Psoas muscle (tissue), 8 donors: ENCODE results near the gene HEPN1. TPM values are rescaled to one million over a fixed set of nuclear protein-coding genes. Genes with fewer than 3 reads are reported as not detected.
"Not testable (repeated sequence)": the region's sequence is repeated elsewhere in the genome, so short reads cannot be mapped to it uniquely, and the experiment has no call there.

Experiments
- ATAC-seq, 4 donors: fragments of 200-7000 bp; cut with Tn5 transposase; one replicate each; pipeline ENCODE4 v1.9.1; 2020; ENCODE audit warnings: moderate library complexity in 3 of 4, mild to moderate bottlenecking in 2 of 4
- DNase-seq, 2 donors: peaks; one replicate each; pipeline ENCODE4 v3.0.0-alpha.2; 2020
- H3K27ac ChIP-seq: fragments of 200-600 bp; one replicate; pipeline ENCODE4 v1.8.0; 2022
- H3K27me3 ChIP-seq, 3 donors: fragments of 200-600 bp in 1 of 3; one replicate each; pipeline versions ENCODE4 v1.6.1 to v1.8.0; 2013 to 2022; ENCODE audit warnings: low read length in 2 of 3, mild to moderate bottlenecking in 2 of 3, moderate library complexity in 1 of 3; ENCODE audit not compliant: insufficient read depth in 3 of 3
- H3K36me3 ChIP-seq, 2 donors: fragments of 200-600 bp in 1 of 2; one replicate each; pipeline versions ENCODE4 v1.6.1 to v1.8.0; 2013 to 2022; ENCODE audit warnings: low read depth in 1 of 2, mild to moderate bottlenecking in 1 of 2, moderate library complexity in 1 of 2; ENCODE audit not compliant: insufficient read depth in 1 of 2
- H3K4me1 ChIP-seq: fragments of 200-600 bp; one replicate; pipeline ENCODE4 v1.8.0; 2022
- H3K4me3 ChIP-seq: fragments of 200-600 bp; one replicate; pipeline ENCODE4 v1.8.0; 2022; ENCODE audit warnings: mild to moderate bottlenecking
- H3K9me3 ChIP-seq: fragments of 200-600 bp; one replicate; pipeline ENCODE4 v1.8.0; 2022
- WGBS, 3 donors: extraction: QIAGEN DNeasy Blood & Tissue Kit; methylation state at CpG; one replicate each; pipeline versions ENCODE4 v1.1.6 to v1.1.7; 2013; 5-methylcytosine and 5-hydroxymethylcytosine counted together
- intact Hi-C, 2 donors: fragments of 100-400 bp; cut with DNase I; formaldehyde crosslinking; loops; one replicate each; pipeline versions ENCODE4 v1.11.0 to v1.14.2; 2022
- polyA plus RNA-seq, 3 donors: library from polyadenylated mRNA; stranded (reverse); fragments of 200-250 nt; gene quantifications; one replicate each; pipeline ENCODE4 v1.2.3, GENCODE V29; 2013
- total RNA-seq, 4 donors: library from RNA; stranded (reverse); fragmentation: NEBNext Ultra II Directional in 2 of 4; extraction: Animal tissue kit (Norgen Biotek cat#: 25700) in 2 of 4; gene quantifications; one replicate each; pipeline versions ENCODE4 v1.2.1 to v1.2.4, GENCODE V29; 2021 to 2023
- TF ChIP-seq, protein P1 (sequence below): fragments of 200-600 bp; IDR thresholded peaks from one replicate; pipeline ENCODE4 v1.8.0; 2022; ENCODE audit warnings: antibody characterized with exemption
- donor health status: healthy with polysubstance abuse.
- donor health status: DM: no; HTN: no; CAD: no; lungs with moderate emphysema.
- donor health status: Bipolar disorder and iron deficiency.
- donor health status: healthy.
- donor health status: DM: yes; HTN: yes; CAD: no.
- donor health status: DM: no; HTN: no; CAD: no.
- donor health status: DM: no; HTN: no; CAD: no.
- donor health status: DM: yes; HTN: yes; CAD: no.

HEPN1 gene
- total and polyA plus RNA-seq, 7 donors: 0.01 to 0.04 TPM; not detected in 5

DNA sequence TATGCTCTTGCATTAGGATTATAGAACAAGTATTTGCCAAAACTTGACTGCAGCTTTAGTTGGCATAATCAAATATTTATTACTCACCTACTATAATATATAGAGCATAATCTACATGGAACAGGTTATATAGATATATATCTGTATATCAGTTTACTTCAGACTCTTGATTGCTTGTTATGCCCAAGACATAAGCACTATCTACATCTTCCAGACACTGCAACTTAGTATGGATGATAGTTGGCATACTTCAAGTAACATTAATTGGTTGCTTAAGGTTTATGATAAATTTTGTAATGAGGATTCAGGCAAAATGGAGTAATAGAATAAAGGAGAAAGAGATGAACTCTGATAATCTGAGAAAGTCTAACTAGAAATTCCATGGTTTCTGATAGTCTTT is 36.0 kb downstream of the HEPN1 start:
- peak overlapping the region; percentile 87 for H3K4me3 ChIP-seq

DNA sequence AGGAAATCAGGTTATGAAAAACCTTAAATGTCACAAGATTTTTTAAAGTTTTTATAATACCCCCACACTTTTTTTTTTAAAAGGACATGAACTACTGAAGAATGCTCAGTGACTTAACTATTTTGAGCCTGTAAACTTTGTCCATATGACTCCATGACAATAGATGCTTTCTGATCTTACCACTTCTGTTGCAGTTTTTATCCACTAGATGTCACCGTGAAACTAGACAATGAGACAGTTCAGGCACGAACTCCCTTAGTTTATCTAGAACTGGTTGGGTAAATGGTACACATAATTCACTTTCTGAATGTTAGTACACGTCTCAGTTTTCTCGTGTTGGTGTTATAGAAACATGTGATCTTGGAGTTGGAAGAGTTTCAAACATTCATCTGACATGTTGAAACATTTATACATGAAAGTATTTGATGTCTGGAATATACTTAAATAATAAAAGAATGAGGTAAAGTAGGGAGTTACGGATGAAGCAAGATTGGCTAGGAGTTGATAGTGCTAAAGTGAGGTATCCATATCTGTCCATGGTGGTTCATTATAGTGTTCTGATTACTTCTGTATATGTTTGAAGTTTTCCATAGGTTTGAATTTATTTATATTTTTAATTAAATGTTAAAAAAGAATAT is 43.0 kb downstream of the HEPN1 start:
- TF ChIP-seq, protein P1, sequence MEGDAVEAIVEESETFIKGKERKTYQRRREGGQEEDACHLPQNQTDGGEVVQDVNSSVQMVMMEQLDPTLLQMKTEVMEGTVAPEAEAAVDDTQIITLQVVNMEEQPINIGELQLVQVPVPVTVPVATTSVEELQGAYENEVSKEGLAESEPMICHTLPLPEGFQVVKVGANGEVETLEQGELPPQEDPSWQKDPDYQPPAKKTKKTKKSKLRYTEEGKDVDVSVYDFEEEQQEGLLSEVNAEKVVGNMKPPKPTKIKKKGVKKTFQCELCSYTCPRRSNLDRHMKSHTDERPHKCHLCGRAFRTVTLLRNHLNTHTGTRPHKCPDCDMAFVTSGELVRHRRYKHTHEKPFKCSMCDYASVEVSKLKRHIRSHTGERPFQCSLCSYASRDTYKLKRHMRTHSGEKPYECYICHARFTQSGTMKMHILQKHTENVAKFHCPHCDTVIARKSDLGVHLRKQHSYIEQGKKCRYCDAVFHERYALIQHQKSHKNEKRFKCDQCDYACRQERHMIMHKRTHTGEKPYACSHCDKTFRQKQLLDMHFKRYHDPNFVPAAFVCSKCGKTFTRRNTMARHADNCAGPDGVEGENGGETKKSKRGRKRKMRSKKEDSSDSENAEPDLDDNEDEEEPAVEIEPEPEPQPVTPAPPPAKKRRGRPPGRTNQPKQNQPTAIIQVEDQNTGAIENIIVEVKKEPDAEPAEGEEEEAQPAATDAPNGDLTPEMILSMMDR: peak; percentile 70
- no peak overlapping the region for H3K27ac ChIP-seq
- no peak overlapping the region for H3K4me3 ChIP-seq
- no peaks in the 10 kb centered on the region for H3K36me3 ChIP-seq
- H3K27me3 ChIP-seq: no peaks in the 10 kb centered on the region
- H3K4me1 ChIP-seq: no peaks in the 10 kb centered on the region
- intact Hi-C loops: loop anchor here (2.0 to 10.0 kb wide), 4 partner anchors 183 to 470 kb away; no protein-coding TSS in a partner anchor
- no peak for DNase-seq
- peak; percentile 60 to 89 (median 78) for ATAC-seq
- H3K9me3 ChIP-seq: no peaks in the 10 kb centered on the region
- WGBS, 3 donors: 20 to 22% (median 21%) methylated on average over 5 of the region's 5 CpGs

More for the DNA sequence above, 36.0 kb downstream of the HEPN1 start:
- Histone ChIP-seq H3K27ac (no peak overlapping the region), H3K27me3 (no peaks in the 10 kb centered on the region), H3K9me3 (no peaks in the 10 kb centered on the region), H3K36me3 (no peaks in the 10 kb centered on the region), H3K4me1 (peaks cover 9% of the 10 kb centered on the region)
- TF ChIP-seq, protein P1: no peak
- intact Hi-C loops: loop anchor here (5.0 to 10.0 kb wide), 6 partner anchors 160 to 920 kb away; partner anchors contain the start of genes EI24 (in 1 of the 2) and TMEM218 (in 1 of the 2)
- no peak for ATAC-seq
- no peak for DNase-seq

DNA sequence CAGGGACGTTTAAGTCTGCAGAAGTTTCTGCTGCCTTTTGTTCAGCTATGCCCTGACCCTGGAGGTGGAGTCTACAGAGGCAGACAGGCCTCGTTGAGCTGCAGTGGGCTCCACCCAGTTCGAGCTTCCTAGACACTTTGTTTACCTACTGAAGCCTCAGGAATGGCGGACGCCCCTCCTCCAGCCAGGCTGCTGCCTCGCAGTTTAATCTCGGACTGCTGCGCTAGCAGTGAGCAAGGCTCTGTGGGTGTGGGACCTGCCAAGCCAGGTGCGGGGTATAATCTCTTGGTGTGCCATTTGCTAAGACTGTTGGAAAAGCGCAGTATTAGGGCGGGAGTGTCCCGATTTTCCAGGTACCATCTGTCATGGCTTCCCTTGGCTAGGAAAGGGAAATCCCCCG is 49.1 kb downstream of the HEPN1 start:
- not testable (repeated sequence) for ATAC-seq, H3K4me1 ChIP-seq, H3K9me3 ChIP-seq, H3K27ac ChIP-seq, H3K4me3 ChIP-seq, H3K36me3 ChIP-seq, DNase-seq, H3K27me3 ChIP-seq
- intact Hi-C loops: loop anchor here in 1 of 2 donors (10.0 kb wide), 1 partner anchor 177 kb away; no protein-coding TSS in a partner anchor
- WGBS, 3 donors: 88 to 90% (median 89%) methylated on average over 13 of the region's 13 CpGs

Other genes starting within 250 kb of the HEPN1 start
- gene SIAE, start 245.5 kb upstream of the HEPN1 start, total RNA-seq: 10 to 100 TPM; 15.7 to 21.8 (median 19.1) TPM
- 10 to 100 TPM in 2 of 3 donors, 1 to 10 TPM in 1; 9.1 to 15.7 (median 12.8) TPM for gene SIAE, start 245.5 kb upstream of the HEPN1 start, polyA plus RNA-seq
- gene SPA17, start 245.3 kb upstream of the HEPN1 start, total RNA-seq: 1 to 10 TPM in 1 of 4 donors, under 1 TPM in 3; 0.32 to 1.1 (median 0.73) TPM
- gene SPA17, start 245.3 kb upstream of the HEPN1 start, polyA plus RNA-seq: 1 to 10 TPM in 2 of 3 donors, under 1 TPM in 1; 0.87 to 3.6 (median 2.8) TPM
- 1 to 10 TPM in 2 of 4 donors, under 1 TPM in 2; 0.89 to 2.1 (median 1.2) TPM for gene NRGN, start 179.3 kb upstream of the HEPN1 start, total RNA-seq
- gene NRGN, start 179.3 kb upstream of the HEPN1 start, polyA plus RNA-seq: 1 to 10 TPM in 2 of 3 donors, under 1 TPM in 1; 0.69 to 1.7 (median 1.0) TPM
- under 1 TPM; 0.30 to 0.58 (median 0.37) TPM for gene VSIG2, start 167.0 kb upstream of the HEPN1 start, total RNA-seq
- under 1 TPM; 0.15 to 0.36 (median 0.17) TPM for gene VSIG2, start 167.0 kb upstream of the HEPN1 start, polyA plus RNA-seq
- 10 to 100 TPM; 20.1 to 35.5 (median 28.8) TPM for gene ESAM, start 157.0 kb upstream of the HEPN1 start, total RNA-seq
- gene ESAM, start 157.0 kb upstream of the HEPN1 start, polyA plus RNA-seq: 10 to 100 TPM; 18.4 to 37.2 (median 26.2) TPM
- 1 to 10 TPM; 3.0 to 4.5 (median 4.1) TPM for gene MSANTD2, start 118.8 kb upstream of the HEPN1 start, total RNA-seq
- gene MSANTD2, start 118.8 kb upstream of the HEPN1 start, polyA plus RNA-seq: 1 to 10 TPM; 2.8 to 5.4 (median 4.0) TPM
- 1 to 10 TPM; 1.7 to 3.2 (median 2.3) TPM for gene ROBO3, start 53.8 kb upstream of the HEPN1 start, total RNA-seq
- 1 to 10 TPM; 2.9 to 3.6 (median 3.3) TPM for gene ROBO3, start 53.8 kb upstream of the HEPN1 start, polyA plus RNA-seq
- gene ROBO4, start 21.4 kb upstream of the HEPN1 start, total RNA-seq: 10 to 100 TPM; 14.9 to 17.5 (median 16.1) TPM
- gene ROBO4, start 21.4 kb upstream of the HEPN1 start, polyA plus RNA-seq: 10 to 100 TPM in 1 of 3 donors, 1 to 10 TPM in 2; 5.4 to 10.2 (median 8.4) TPM
- under 1 TPM in 2 of 4 donors, not detected in 2; 0.06 to 0.07 TPM for gene HEPACAM, start 16.8 kb downstream of the HEPN1 start, total RNA-seq
- gene HEPACAM, start 16.8 kb downstream of the HEPN1 start, polyA plus RNA-seq: under 1 TPM; 0.05 to 0.25 (median 0.08) TPM
- gene CCDC15, start 35.0 kb downstream of the HEPN1 start, total RNA-seq: under 1 TPM; 0.07 to 0.42 (median 0.25) TPM
- under 1 TPM; 0.03 to 0.29 (median 0.10) TPM for gene CCDC15, start 35.0 kb downstream of the HEPN1 start, polyA plus RNA-seq
- 1 to 10 TPM; 1.2 to 1.9 (median 1.7) TPM for gene SLC37A2, start 144.1 kb downstream of the HEPN1 start, total RNA-seq
- under 1 TPM; 0.30 to 0.47 (median 0.31) TPM for gene SLC37A2, start 144.1 kb downstream of the HEPN1 start, polyA plus RNA-seq
- 10 to 100 TPM in 1 of 4 donors, 1 to 10 TPM in 3; 4.9 to 12.1 (median 5.9) TPM for gene TMEM218, start 192.4 kb downstream of the HEPN1 start, total RNA-seq
- 10 to 100 TPM; 13.6 to 30.3 (median 18.4) TPM for gene TMEM218, start 192.4 kb downstream of the HEPN1 start, polyA plus RNA-seq
- gene PKNOX2, start 245.5 kb downstream of the HEPN1 start, total RNA-seq: 10 to 100 TPM; 14.5 to 30.5 (median 26.4) TPM
- 1 to 10 TPM; 1.8 to 8.8 (median 4.1) TPM for gene PKNOX2, start 245.5 kb downstream of the HEPN1 start, polyA plus RNA-seq